T-helper 22 cell (primary cell): ENCODE data around the gene NPY1R.

Experiments
- DNase-seq: peaks from one replicate; pipeline ENCODE4 v3.0.0-alpha.2; 2020; ENCODE audit warnings: low read depth

Gene NPY1R

DNA sequence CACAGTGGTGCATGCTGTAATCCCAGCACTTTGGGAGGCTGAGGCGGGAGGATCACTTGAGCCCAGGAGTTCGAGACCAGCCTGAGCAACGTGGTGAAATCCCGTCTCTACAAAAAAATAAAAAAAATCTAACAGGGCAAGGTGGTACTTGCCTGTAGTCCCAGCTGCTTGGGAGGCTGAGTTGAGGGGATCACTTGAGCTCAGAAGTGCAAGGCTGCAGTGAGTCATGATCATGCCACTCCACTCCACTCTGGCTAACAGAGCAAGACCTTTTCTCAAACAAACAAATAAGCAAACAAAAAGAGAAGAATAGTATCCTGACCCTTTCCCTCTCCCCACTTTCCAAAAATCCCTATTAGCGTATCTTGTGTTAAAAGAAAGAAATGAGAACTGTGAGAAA is 52.7 kb downstream of the NPY1R start:
- no peak for DNase-seq

DNA sequence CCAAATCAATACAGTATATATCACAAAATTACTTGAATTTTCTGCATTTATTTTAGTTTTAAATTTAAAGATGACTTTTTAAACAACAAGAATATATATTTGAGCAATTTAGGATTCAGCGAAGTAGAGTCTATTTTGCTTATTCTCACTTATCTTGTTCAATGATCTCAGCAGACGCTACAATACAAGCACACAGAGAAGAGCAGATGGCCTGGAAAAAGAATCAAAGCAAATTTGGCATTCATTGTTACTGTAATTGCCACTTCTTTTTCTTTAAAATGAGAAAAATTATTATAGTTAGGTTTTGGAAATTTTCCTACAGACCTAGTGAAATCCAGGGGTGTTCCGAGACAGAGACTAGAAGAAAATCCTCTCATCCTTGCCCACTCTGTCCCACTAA is 57.5 kb downstream of the NPY1R start:
- no peak for DNase-seq
